ENCODE data around the gene GRM7.

The GRM7 gene

GRCh38 chr3:7249493-7250076 lies 388.7 kb downstream of the GRM7 start:
- no peak for DNase-seq

GRCh38 chr3:7254251-7254650 lies 393.3 kb downstream of the GRM7 start:
- no peak for DNase-seq

GRCh38 chr3:7260975-7261374 lies 400.1 kb downstream of the GRM7 start:
- no peak for DNase-seq

- no peak for DNase-seq
Observed at GRCh38 chr3:7263347-7264195, 402.7 kb downstream of the GRM7 start.

- DNase-seq: no peak
Observed at GRCh38 chr3:7264196-7264526, 403.2 kb downstream of the GRM7 start.

GRCh38 chr3:7265736-7266135 lies 404.8 kb downstream of the GRM7 start:
- no peak for DNase-seq

- DNase-seq: no peak
Observed at GRCh38 chr3:7266551-7266950, 405.6 kb downstream of the GRM7 start.

- no peak for DNase-seq
Observed at GRCh38 chr3:7270731-7271130, 409.8 kb downstream of the GRM7 start.

- no peak for DNase-seq
Observed at GRCh38 chr3:7271631-7272030, 410.7 kb downstream of the GRM7 start.

- no peak for DNase-seq
Observed at GRCh38 chr3:7272203-7272602, 411.3 kb downstream of the GRM7 start.

GRCh38 chr3:7275396-7275795 lies 414.5 kb downstream of the GRM7 start:
- no peak for DNase-seq

GRCh38 chr3:7280318-7280717 lies 419.4 kb downstream of the GRM7 start:
- DNase-seq: no peak

GRCh38 chr3:7282988-7283387 lies 422.1 kb downstream of the GRM7 start:
- DNase-seq: no peak

GRCh38 chr3:7285505-7285904 lies 424.6 kb downstream of the GRM7 start:
- no peak for DNase-seq

- no peak for DNase-seq
Observed at GRCh38 chr3:7288133-7288532, 427.2 kb downstream of the GRM7 start.

- DNase-seq: no peak
Observed at GRCh38 chr3:7289121-7289520, 428.2 kb downstream of the GRM7 start.

- DNase-seq: no peak
Observed at GRCh38 chr3:7290077-7290825, 429.3 kb downstream of the GRM7 start.

- DNase-seq: no peak
Observed at GRCh38 chr3:7292362-7292761, 431.4 kb downstream of the GRM7 start.

GRCh38 chr3:7293286-7293685 lies 432.4 kb downstream of the GRM7 start:
- no peak for DNase-seq

GRCh38 chr3:7305561-7305960 lies 444.6 kb downstream of the GRM7 start:
- DNase-seq: no peak

GRCh38 chr3:7306901-7307300 lies 446.0 kb downstream of the GRM7 start:
- no peak for DNase-seq

GRCh38 chr3:7307410-7307809 lies 446.5 kb downstream of the GRM7 start:
- DNase-seq: no peak

- DNase-seq: no peak
Observed at GRCh38 chr3:7309641-7310102, 448.8 kb downstream of the GRM7 start.

- DNase-seq: no peak
Observed at GRCh38 chr3:7315037-7315436, 454.1 kb downstream of the GRM7 start.
